ENCODE results near the gene RPS2. TPM values are rescaled to one million over a fixed set of nuclear protein-coding genes. Genes with fewer than 3 reads are reported as not detected.

RPS2 gene
- total RNA-seq, 4 donors from 2014 or later: 982 to 2,205 (median 1,458) TPM

DNA sequence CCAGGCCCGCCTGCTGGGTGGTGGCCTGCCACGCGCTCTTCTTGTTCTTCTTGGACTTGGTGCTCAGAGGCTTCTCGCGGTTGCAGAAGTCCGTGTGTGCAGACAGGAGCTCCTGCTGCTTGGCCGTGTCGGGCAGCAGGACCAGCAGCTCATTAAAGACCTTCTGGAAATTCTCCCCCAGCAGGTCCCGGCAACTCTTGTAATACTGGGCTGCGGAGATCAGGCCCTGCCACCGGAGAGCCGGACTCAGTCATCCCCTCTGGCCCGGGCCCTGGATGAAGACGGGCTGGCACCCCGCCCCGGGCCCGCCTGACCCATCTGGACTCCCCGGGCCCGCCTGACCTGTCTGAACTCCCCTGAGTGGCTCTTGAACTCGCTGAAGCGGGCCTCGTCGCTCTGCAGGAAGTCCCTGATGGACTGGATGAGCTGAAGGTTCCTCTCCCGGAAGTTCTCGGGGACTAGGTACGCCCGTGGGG, 33.8 kb upstream of the RPS2 start:
- no peaks in the 10 kb centered on the region for H3K4me1 ChIP-seq
- H3K27me3 ChIP-seq: no peaks in the 10 kb centered on the region
- intact Hi-C loops (cut with DNase I; ENCODE audit: low total_unique reads): no loop called here
- no peak overlapping the region for H3K27ac ChIP-seq
- TF ChIP-seq POLR2A (IDR thresholded peaks at IDR 0.05): no peak
- TF ChIP-seq, protein P1, sequence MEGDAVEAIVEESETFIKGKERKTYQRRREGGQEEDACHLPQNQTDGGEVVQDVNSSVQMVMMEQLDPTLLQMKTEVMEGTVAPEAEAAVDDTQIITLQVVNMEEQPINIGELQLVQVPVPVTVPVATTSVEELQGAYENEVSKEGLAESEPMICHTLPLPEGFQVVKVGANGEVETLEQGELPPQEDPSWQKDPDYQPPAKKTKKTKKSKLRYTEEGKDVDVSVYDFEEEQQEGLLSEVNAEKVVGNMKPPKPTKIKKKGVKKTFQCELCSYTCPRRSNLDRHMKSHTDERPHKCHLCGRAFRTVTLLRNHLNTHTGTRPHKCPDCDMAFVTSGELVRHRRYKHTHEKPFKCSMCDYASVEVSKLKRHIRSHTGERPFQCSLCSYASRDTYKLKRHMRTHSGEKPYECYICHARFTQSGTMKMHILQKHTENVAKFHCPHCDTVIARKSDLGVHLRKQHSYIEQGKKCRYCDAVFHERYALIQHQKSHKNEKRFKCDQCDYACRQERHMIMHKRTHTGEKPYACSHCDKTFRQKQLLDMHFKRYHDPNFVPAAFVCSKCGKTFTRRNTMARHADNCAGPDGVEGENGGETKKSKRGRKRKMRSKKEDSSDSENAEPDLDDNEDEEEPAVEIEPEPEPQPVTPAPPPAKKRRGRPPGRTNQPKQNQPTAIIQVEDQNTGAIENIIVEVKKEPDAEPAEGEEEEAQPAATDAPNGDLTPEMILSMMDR (IDR thresholded peaks at IDR 0.05): no peak
- H3K9me3 ChIP-seq: no peaks in the 10 kb centered on the region
- DNase-seq: no peak
- H3K36me3 ChIP-seq: no peaks in the 10 kb centered on the region
- no peak overlapping the region for H3K4me3 ChIP-seq

DNA sequence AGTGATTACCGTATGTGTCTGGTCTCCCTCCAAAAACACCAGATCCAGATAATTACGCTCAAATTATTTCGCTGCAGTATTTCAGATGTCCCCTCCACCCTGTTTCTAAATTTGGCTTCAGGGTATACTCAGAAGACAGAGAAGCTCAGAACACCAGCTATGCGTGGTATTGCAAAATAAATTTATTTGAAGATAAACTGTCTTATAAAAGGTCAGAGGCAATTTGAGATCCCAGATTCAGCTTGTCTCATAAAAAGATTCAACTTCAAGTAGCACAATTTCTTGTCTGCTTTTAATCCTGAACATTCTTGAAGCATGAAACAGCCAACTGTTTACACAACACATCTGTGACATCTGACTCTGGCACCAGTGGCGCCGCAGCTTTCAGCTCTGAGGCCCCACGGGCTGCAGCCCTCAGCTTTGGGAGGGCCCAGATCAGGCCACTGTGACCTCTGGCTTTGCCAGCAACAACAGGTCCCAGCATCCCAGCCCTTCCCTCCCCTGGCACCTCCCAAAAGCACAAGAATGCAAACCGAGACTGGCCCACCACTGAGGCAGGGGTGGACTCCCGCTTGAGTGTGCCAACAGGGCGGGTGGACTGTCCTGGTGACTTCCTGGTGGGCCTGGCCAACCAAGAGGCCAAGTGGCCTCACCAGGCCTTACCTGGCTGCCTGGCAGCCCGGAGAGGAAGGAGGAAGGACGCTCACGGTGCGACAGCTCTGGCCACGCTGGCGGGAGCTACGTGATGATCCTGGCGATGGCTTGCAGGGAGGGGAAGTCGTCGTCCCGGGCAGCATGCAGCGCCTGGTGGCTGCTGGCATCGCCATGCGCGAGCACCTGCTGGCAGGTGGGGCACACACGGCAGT, 33.1 kb upstream of the RPS2 start:
- Histone ChIP-seq H3K9me3 (no peaks in the 10 kb centered on the region), H3K36me3 (no peaks in the 10 kb centered on the region), H3K4me1 (no peaks in the 10 kb centered on the region), H3K4me3 (no peak overlapping the region), H3K27ac (no peak overlapping the region), H3K27me3 (no peaks in the 10 kb centered on the region)
- peak in 1 of 2 donors; percentile 50 for DNase-seq
- intact Hi-C loops (cut with DNase I; ENCODE audit: low total_unique reads): no loop called here
- TF ChIP-seq POLR2A (IDR thresholded peaks at IDR 0.05): no peak
- TF ChIP-seq, protein P1 (IDR thresholded peaks at IDR 0.05): no peak

DNA sequence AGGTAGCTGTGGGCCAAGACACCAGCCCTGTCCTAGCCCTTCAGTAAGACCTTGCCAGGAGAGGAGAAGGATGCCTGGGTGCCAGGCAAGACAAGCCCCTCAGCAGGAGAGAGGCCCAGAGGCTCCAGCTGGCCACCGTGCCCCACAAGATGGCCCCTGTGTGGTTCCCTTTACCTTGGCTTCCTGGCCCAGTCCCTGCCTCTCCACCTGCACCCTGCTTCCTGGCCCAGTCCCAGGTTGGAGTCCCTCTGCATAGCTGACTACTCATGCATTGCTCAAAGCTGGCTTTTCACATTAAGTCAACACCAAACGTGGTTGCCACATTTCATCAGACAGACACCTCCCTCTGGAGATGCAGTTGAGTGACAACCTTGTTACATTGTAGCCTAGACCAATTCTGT, 29.1 kb upstream of the RPS2 start:
- no peak for TF ChIP-seq POLR2A (IDR thresholded peaks at IDR 0.05)
- TF ChIP-seq, protein P1 (IDR thresholded peaks at IDR 0.05): no peak
- Histone ChIP-seq H3K36me3 (no peaks in the 10 kb centered on the region), H3K9me3 (no peaks in the 10 kb centered on the region), H3K27ac (no peak overlapping the region), H3K4me3 (no peak overlapping the region), H3K4me1 (peaks cover 0 to 16% of the 10 kb centered on the region in 2 donors), H3K27me3 (peaks cover 14 to 20% of the 10 kb centered on the region in 2 donors)
- intact Hi-C loops (cut with DNase I; ENCODE audit: low total_unique reads): no loop called here
- DNase-seq: no peak

DNA sequence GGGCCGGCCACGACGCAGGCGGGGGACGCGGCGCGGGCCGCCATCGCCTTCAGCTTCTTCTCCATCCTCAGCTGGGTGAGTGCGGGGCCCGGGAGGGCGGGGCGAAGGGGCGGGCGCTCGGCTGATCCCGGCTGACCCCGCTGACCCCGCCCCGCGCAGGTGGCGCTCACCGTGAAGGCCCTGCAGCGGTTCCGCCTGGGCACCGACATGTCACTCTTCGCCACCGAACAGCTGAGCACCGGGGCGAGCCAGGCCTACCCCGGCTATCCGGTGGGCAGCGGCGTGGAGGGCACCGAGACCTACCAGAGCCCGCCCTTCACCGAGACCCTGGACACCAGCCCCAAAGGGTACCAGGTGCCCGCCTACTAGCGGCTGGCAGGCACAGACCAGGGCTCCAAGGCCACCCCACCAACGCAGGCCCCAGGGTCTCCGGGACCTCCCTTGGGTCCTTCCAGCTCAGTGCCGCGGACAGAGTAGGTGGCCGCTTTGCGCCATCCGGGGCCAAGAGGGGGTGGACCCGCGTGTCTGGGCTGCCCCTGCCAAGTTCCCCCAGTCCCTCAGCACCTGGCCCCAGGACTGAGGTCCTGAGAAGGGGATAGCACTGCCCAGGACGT, 28.2 kb upstream of the RPS2 start:
- Histone ChIP-seq H3K27ac (no peak overlapping the region), H3K4me1 (peaks cover 0 to 16% of the 10 kb centered on the region in 2 donors), H3K27me3 (peaks cover 14 to 20% of the 10 kb centered on the region in 2 donors), H3K4me3 (peak overlapping the region in 1 of 2 donors; percentile 7), H3K36me3 (no peaks in the 10 kb centered on the region), H3K9me3 (no peaks in the 10 kb centered on the region)
- DNase-seq: no peak
- intact Hi-C loops (cut with DNase I; ENCODE audit: low total_unique reads): no loop called here
- no peak for TF ChIP-seq POLR2A (IDR thresholded peaks at IDR 0.05)
- TF ChIP-seq, protein P1 (IDR thresholded peaks at IDR 0.05): no peak

All from uterus (tissue), 4 donors.